Cardiac muscle cell (in vitro differentiated cells and primary cell): ENCODE measurements around the gene KCNAB2. TPM values are rescaled to one million over a fixed set of nuclear protein-coding genes. Genes with fewer than 3 reads are reported as not detected.
A peak's percentile ranks its signal among the peaks of the same experiment; 100 is the strongest.

ENCODE experiments used
- DNase-seq, 2 donors: peaks; one replicate each; pipeline versions ENCODE4 v3.0.0 to v3.0.0-alpha.2; 2010 to 2017; ENCODE audit warnings: low read depth in 1 of 2, low spot score in 1 of 2
- H3K27ac ChIP-seq: fragments of 200-600 bp; sonication (generic); 2 replicates; pipeline ENCODE4 v1.5.1; 2016
- H3K27me3 ChIP-seq: fragments of 200-600 bp; sonication (generic); 2 replicates; pipeline ENCODE4 v1.6.0; 2016; ENCODE audit warnings: control low read depth
- H3K36me3 ChIP-seq: fragments of 200-600 bp; sonication (generic); 2 replicates; pipeline ENCODE4 v1.5.1; 2016; ENCODE audit warnings: control low read depth
- H3K4me1 ChIP-seq: fragments of 200-600 bp; sonication (generic); 2 replicates; pipeline ENCODE4 v1.8.1; 2017; ENCODE audit warnings: low read depth, mild to moderate bottlenecking, mixed run types
- H3K4me3 ChIP-seq: fragments of 200-600 bp; sonication (generic); 2 replicates; pipeline ENCODE4 v1.5.1; 2016; ENCODE audit warnings: mild to moderate bottlenecking
- H3K9me3 ChIP-seq: fragments of 200-600 bp; sonication (generic); 2 replicates; pipeline ENCODE4 v1.5.1; 2017; ENCODE audit warnings: low read depth, mild to moderate bottlenecking, control low read depth
- CTCF ChIP-seq: IDR thresholded peaks from 2 replicates; pipeline ENCODE4 v1.5.1; 2012; ENCODE audit warnings: low read depth, mild to moderate bottlenecking, low read length
- polyA plus RNA-seq: library from polyadenylated mRNA; unstranded; fragments of >200 nt; fragmentation: Nextera tagmentation; extraction: Ambion mirVana; gene quantifications from 2 replicates; pipeline ENCODE4 v1.2.1, GENCODE V29; 2016
- total RNA-seq: library from RNA; depleted of rRNA; stranded (reverse); fragments of >200 nt; gene quantifications from 2 replicates; pipeline ENCODE4 v1.2.3, GENCODE V29; 2016

The KCNAB2 gene
- total and polyA plus RNA-seq, 2 experiments from 2014 or later, result 5.5 to 10.8 TPM

- H3K36me3 ChIP-seq, result no peaks in the 10 kb centered on the region
- peak; percentile 20 to 58 for DNase-seq
- H3K27ac ChIP-seq, result no peak overlapping the region
- peaks cover 4% of the 10 kb centered on the region for H3K27me3 ChIP-seq
- no peaks in the 10 kb centered on the region for H3K4me1 ChIP-seq
- TF ChIP-seq CTCF, result peak; percentile 66
- H3K9me3 ChIP-seq, result no peaks in the 10 kb centered on the region
- H3K4me3 ChIP-seq, result no peak overlapping the region
These were observed 4.1 kb upstream of the KCNAB2 start for GRCh38 chr1:6041432-6042062.

- Histone ChIP-seq H3K27ac (no peak overlapping the region), H3K4me3 (no peak overlapping the region), H3K4me1 (no peaks in the 10 kb centered on the region), H3K9me3 (no peaks in the 10 kb centered on the region), H3K36me3 (no peaks in the 10 kb centered on the region), H3K27me3 (peaks cover 6% of the 10 kb centered on the region)
- no peak for TF ChIP-seq CTCF
- DNase-seq, result no peak
These were observed 2.1 kb upstream of the KCNAB2 start for GRCh38 chr1:6043561-6043960.

GRCh38 chr1:6044481-6045109 lies 1.1 kb upstream of the KCNAB2 start:
- Histone ChIP-seq H3K4me3 (no peak overlapping the region), H3K9me3 (no peaks in the 10 kb centered on the region), H3K27ac (no peak overlapping the region), H3K27me3 (peaks cover 12% of the 10 kb centered on the region), H3K36me3 (no peaks in the 10 kb centered on the region), H3K4me1 (no peaks in the 10 kb centered on the region)
- DNase-seq, result no peak
- no peak for TF ChIP-seq CTCF

DNA sequence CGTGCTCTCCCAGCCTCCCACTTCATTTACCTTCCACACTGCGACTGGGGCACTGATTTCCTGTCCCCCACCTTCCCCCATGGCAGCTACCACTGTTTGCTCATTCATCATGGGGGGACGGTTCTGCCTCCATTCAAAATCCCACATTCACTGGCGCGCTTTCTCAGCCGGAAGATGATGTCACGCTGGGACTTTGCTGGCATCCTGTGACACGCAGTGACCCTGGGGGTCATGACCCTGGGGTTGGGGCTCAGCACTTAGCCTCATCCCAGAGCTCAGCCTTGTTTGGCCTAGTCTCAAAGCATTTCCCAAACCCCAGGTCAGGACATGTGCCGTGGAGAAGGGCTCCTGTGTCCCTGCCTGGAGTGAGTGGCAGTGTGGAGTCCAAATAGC lies 582 bp upstream of the KCNAB2 start:
- Histone ChIP-seq H3K27me3 (peaks cover 17% of the 10 kb centered on the region), H3K36me3 (no peaks in the 10 kb centered on the region), H3K9me3 (no peaks in the 10 kb centered on the region), H3K27ac (no peak overlapping the region), H3K4me1 (no peaks in the 10 kb centered on the region), H3K4me3 (no peak overlapping the region)
- DNase-seq, result no peak
- no peak for TF ChIP-seq CTCF

- no peaks in the 10 kb centered on the region for H3K9me3 ChIP-seq
- H3K27ac ChIP-seq, result no peak overlapping the region
- TF ChIP-seq CTCF, result no peak
These were observed 591 bp downstream of the KCNAB2 start for GRCh38 chr1:6046279-6046678.

More at GRCh38 chr1:6046279-6046678, 591 bp downstream of the KCNAB2 start:
- no peaks in the 10 kb centered on the region for H3K36me3 ChIP-seq
- H3K4me3 ChIP-seq, result no peak overlapping the region
- no peak for DNase-seq
- no peaks in the 10 kb centered on the region for H3K4me1 ChIP-seq
- H3K27me3 ChIP-seq, result peaks cover 29% of the 10 kb centered on the region
